ENCODE results near the gene KIAA1958. TPM values are rescaled to one million over a fixed set of nuclear protein-coding genes. Genes with fewer than 3 reads are reported as not detected.

Gene KIAA1958
- total and polyA plus RNA-seq, 5 donors: 0.66 to 4.4 (median 3.1) TPM

DNA sequence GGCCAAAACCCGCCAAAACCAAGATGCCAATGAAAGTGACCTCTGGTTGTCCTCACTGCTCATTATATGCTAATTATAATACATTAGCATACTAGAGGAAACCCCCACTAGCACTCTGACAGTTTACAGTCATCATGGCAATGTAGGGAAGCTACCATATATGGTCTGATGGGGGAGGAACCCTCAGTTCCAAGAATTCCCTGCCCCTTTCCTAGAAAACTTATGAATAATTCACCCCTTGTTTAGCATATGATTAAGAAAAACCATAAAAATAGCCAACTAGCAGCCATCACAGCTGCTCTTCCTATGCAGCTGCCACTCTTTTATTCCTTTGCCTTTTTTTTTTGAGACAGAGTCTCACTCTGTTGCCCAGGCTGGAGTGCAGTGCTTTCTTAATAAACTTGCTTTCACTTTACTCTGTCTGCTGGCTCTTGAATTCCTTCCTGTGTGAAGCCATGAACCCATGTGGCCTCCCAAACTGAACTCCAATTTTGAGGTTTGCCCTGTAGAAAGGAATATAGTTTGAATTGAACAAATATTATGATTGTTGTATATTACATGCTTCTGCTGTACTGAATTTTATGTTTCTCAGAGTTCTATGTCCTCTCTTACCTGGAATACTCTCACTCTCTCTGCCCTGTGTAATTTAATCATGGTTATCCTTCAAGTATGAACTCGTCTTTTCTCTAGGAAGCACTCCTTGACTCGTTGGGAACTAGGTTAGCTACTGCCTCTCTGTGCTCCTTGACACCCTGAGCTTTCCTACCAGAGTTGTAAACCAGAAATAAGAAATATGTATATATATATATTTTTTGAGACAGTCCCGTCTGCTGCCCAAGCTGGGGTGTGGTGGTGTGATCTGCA lies 59.8 kb downstream of the KIAA1958 start:
- H3K27ac ChIP-seq (ENCODE audit: low read length): no peak overlapping the region
- 70% methylated on average over 4 of the region's 4 CpGs for WGBS
- intact Hi-C loops (cut with DNase I): no loop called here

DNA sequence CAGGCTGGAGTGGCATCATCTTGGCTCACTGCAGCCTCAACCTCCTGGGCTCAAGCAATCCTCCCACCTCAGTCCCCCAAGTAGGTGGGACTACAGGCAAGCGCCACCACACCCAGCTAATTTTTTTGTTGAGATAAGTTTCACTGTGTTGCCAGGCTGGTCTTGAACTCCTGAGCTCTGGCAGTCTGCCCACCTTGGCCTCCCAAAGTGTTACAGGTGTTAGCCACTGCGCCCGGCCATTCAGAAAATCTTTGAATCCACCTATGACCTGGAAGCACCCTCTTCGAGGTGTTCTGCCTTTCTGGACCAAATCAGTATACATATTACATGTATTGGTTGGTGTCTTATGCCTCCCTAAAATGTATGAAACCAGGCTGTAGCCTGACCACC lies 61.4 kb downstream of the KIAA1958 start:
- no peak for ATAC-seq
- no peaks in the 10 kb centered on the region for H3K9me3 ChIP-seq (ENCODE audit: control insufficient read depth, low read length)
- intact Hi-C loops (cut with DNase I): no loop called here

More for the DNA sequence above, 59.8 kb downstream of the KIAA1958 start:
- no peak for ATAC-seq
- no peaks in the 10 kb centered on the region for H3K27me3 ChIP-seq (ENCODE audit: control insufficient read depth, insufficient read depth)
- H3K4me1 ChIP-seq (ENCODE audit: control insufficient read depth, insufficient read depth, low read length): no peaks in the 10 kb centered on the region
- no peaks in the 10 kb centered on the region for H3K9me3 ChIP-seq (ENCODE audit: control insufficient read depth, low read length)
- H3K4me3 ChIP-seq (ENCODE audit: low read length): no peak overlapping the region
- DNase-seq: no peak

DNA sequence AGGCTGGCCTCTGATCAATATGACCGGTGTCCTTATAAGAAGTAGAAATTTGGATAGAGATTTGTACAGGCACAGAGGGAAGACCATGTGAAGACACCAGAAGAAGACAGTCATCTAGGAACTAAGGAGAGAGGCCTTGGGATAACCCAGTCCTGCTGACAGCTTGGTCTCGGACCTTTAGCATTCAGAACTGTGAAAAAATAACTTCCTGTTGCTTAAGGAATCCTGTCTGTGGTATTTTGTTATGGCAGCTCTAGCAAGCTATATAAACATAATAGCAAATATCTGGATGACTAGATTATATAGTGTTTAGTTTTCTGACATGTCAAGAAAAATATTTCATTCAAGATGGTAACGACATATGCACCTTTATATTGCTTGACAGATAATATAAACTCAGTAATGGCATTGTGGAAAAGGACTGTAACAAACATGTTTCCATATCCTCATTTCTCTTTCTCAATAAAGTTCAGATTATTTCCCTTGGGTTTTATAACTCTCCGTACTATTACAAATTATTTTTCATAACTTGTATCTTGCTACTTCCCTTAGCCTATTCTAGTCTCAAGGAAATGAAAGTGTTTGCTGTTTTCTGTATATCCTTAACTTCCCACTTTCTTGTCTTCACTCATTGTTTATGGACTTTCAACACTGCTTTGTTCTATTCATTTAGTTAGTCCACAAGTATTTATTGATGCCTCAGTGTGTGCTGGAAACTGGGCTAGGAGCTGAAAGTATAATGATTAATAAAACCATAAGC lies 62.4 kb downstream of the KIAA1958 start:
- Histone ChIP-seq H3K4me1 (ENCODE audit: control insufficient read depth, insufficient read depth, low read length) (no peaks in the 10 kb centered on the region), H3K27ac (ENCODE audit: low read length) (no peak overlapping the region), H3K27me3 (ENCODE audit: control insufficient read depth, insufficient read depth) (no peaks in the 10 kb centered on the region), H3K4me3 (ENCODE audit: low read length) (no peak overlapping the region), H3K9me3 (ENCODE audit: control insufficient read depth, low read length) (no peaks in the 10 kb centered on the region)
- WGBS: 72% methylated on average over 4 of the region's 4 CpGs
- DNase-seq (no peak), ATAC-seq (no peak)
- intact Hi-C loops (cut with DNase I): no loop called here

More for the DNA sequence above, 61.4 kb downstream of the KIAA1958 start:
- 96% methylated on average over 4 of the region's 4 CpGs for WGBS
- Histone ChIP-seq H3K27me3 (ENCODE audit: control insufficient read depth, insufficient read depth) (no peaks in the 10 kb centered on the region), H3K4me3 (ENCODE audit: low read length) (no peak overlapping the region), H3K27ac (ENCODE audit: low read length) (no peak overlapping the region), H3K4me1 (ENCODE audit: control insufficient read depth, insufficient read depth, low read length) (no peaks in the 10 kb centered on the region)
- no peak for DNase-seq

DNA sequence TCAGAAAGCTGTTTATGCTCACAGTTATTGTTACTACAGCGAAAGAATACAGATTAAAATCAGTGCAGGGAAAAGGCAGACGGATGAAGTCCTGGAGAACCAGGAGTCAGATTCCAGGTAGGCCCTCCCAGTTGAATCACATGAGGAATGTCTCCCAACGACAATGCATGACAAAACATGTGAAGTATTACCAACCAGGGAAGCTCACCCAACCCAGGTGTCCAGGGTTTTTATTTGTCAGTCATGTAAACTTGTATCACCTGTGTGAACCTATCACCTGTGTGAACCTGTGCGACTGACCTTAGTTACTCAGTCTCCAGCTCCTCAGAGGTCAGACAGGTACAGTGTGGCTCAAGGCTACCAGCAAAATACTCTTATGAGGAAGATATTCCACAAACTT lies 63.9 kb downstream of the KIAA1958 start:
- Histone ChIP-seq H3K4me1 (ENCODE audit: control insufficient read depth, insufficient read depth, low read length) (no peaks in the 10 kb centered on the region), H3K27me3 (ENCODE audit: control insufficient read depth, insufficient read depth) (no peaks in the 10 kb centered on the region), H3K9me3 (ENCODE audit: control insufficient read depth, low read length) (no peaks in the 10 kb centered on the region), H3K4me3 (ENCODE audit: low read length) (no peak overlapping the region), H3K27ac (ENCODE audit: low read length) (no peak overlapping the region)
- intact Hi-C loops (cut with DNase I): no loop called here
- DNase-seq: no peak
- no peak for ATAC-seq
- WGBS: 92% methylated on average over 4 of the region's 4 CpGs

DNA sequence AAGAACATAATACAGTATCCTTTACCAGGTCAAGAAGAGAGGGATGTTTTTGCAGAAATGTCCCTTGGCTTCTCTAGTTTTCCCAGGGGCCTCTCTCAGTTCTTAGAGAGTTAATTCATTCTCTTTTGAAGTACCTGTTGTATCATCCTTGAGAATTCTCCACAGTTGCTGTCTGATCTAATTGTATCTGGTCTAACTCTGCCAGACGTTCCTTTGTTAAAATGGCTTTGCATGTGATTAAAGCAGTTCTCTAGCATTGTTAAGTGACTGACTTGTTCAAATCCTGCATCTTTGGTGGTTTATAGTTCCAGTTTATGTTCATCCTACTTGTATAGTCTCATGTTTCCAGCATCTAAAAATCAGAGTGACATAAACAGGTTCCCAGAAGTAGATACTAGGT lies 65.0 kb downstream of the KIAA1958 start:
- Histone ChIP-seq H3K4me3 (ENCODE audit: low read length) (no peak overlapping the region), H3K9me3 (ENCODE audit: control insufficient read depth, low read length) (no peaks in the 10 kb centered on the region), H3K27ac (ENCODE audit: low read length) (no peak overlapping the region), H3K27me3 (ENCODE audit: control insufficient read depth, insufficient read depth) (no peaks in the 10 kb centered on the region), H3K4me1 (ENCODE audit: control insufficient read depth, insufficient read depth, low read length) (no peaks in the 10 kb centered on the region)
- WGBS: 67% methylated on average over 1 of the region's 1 CpG
- ATAC-seq (no peak), DNase-seq (no peak)
- intact Hi-C loops (cut with DNase I): no loop called here

DNA sequence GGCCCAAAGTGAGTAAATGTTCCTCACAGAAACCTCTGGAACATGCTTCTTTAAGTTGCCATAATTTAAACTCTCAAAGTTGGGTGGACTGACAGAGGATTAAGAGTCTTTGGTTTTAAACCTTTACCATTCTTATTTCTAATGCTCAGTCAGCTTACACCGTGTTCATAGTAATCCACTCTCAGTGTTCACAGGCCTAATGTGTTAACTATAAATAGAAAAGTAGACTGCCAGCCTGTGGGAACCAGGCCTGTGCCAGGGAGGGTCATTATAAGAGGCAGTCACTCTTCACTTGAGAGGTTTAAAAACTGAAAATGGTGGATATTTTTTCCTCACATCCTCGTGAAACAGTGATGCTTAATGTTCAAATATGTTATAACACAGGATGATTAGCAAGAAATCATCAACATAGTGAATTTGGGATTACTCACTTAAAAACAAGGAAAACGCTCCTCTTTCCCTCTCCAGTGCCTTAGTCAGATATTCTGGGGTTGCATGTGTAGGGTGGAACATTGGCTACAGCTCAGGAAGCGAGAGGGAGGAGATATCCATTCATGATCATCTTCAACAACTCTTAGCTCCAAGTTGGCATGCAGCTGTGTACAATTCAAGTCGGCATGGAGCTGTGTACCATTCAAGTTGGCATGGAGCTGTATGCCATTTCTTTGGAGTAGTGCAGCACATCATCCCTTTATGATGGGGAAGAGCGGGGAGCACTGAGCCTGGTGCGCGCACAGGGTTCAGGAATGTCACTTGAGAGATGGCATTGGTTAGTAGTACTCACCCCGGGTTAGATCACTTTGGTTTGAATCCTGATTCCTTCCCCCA lies 65.8 kb downstream of the KIAA1958 start:
- H3K4me1 ChIP-seq (ENCODE audit: control insufficient read depth, insufficient read depth, low read length): no peaks in the 10 kb centered on the region
- intact Hi-C loops (cut with DNase I): no loop called here
- no peaks in the 10 kb centered on the region for H3K27me3 ChIP-seq (ENCODE audit: control insufficient read depth, insufficient read depth)
- DNase-seq (no peak), ATAC-seq (peak; percentile 59 to 77)
- H3K4me3 ChIP-seq (ENCODE audit: low read length): no peak overlapping the region
- H3K27ac ChIP-seq (ENCODE audit: low read length): no peak overlapping the region
- 76% methylated on average over 9 of the region's 9 CpGs for WGBS
- H3K9me3 ChIP-seq (ENCODE audit: control insufficient read depth, low read length): no peaks in the 10 kb centered on the region

DNA sequence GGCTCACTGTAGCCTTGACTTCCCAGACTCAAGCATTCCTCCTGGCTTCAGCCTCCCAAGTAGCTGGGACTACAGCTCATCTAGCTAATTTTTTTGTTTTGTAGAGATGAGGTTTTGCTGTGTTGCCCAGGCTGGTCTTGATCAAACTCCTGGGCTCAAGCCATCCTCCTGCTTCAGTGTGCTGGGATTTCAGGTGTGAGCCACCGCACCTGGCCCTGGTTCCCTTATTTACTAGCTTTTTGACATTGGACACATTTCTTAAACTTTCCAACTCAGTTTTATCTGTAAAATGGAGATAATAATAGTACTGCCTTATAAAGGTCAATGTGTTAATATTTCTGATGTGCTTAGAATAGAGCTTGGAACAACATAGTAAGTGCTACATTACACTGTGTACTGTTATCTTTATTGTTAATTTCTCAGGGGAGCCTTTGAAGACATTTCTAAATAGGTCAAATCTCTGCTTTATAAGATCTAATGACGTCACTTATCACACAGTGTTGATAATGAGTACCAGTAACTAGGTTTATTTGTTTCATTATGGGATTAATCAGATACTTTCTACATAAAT lies 66.7 kb downstream of the KIAA1958 start:
- 59% methylated on average over 2 of the region's 2 CpGs for WGBS
- Histone ChIP-seq H3K4me3 (ENCODE audit: low read length) (no peak overlapping the region), H3K4me1 (ENCODE audit: control insufficient read depth, insufficient read depth, low read length) (no peaks in the 10 kb centered on the region), H3K27ac (ENCODE audit: low read length) (no peak overlapping the region), H3K27me3 (ENCODE audit: control insufficient read depth, insufficient read depth) (no peaks in the 10 kb centered on the region), H3K9me3 (ENCODE audit: control insufficient read depth, low read length) (no peaks in the 10 kb centered on the region)
- DNase-seq (no peak), ATAC-seq (peak in 1 of 2 donors; percentile 29)
- intact Hi-C loops (cut with DNase I): no loop called here

DNA sequence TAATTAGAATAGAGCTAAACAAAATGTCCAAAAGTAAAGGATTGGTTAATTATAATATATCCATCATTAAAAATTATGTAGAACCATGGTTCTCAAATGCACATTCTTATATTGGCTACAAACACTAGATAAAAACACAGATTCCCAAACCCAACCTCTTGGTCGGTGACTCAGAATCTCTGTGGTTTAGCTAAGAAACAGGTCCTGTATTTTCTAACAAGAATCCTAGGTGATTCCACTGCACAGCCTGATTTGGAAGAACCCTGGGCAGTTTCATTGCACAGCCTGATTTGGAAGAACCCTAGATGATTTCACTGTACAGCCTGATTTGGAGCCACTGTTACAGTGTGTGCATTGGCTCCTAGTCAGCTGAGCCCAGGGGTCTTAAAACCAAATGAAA lies 67.9 kb downstream of the KIAA1958 start:
- H3K4me1 ChIP-seq (ENCODE audit: control insufficient read depth, insufficient read depth, low read length): no peaks in the 10 kb centered on the region
- intact Hi-C loops (cut with DNase I): no loop called here
- DNase-seq: no peak
- H3K27me3 ChIP-seq (ENCODE audit: control insufficient read depth, insufficient read depth): no peaks in the 10 kb centered on the region
- no peak overlapping the region for H3K4me3 ChIP-seq (ENCODE audit: low read length)
- H3K27ac ChIP-seq (ENCODE audit: low read length): no peak overlapping the region
- no peak for ATAC-seq
- 98% methylated on average over 1 of the region's 1 CpG for WGBS
- no peaks in the 10 kb centered on the region for H3K9me3 ChIP-seq (ENCODE audit: control insufficient read depth, low read length)

DNA sequence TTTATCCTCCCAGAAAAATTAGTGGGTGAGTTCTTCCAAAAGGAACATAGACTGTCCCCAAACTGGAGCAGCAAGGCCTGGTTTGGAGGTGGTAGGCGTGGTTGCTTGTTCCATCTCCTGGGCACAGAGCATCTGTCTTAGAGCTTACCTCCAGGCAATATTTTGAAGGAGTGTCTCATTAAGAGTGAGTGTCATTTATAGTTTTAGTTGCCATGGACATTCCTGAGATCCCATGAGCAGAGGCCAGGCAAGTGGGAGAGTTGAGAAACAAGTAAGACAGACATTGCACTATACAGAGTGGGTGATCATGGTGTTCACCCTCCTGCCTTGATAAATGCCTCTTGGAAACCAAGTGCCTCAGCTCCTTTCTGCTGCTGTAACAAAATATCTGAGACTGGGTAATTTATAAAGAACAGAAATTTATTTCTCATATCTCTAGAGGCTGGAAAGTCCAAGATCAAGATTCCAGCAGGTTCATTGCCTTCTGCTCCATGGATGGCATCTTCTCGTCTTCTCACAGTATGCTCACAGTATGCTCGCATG lies 68.5 kb downstream of the KIAA1958 start:
- intact Hi-C loops (cut with DNase I): no loop called here
- no peak for ATAC-seq
- Histone ChIP-seq H3K27ac (ENCODE audit: low read length) (no peak overlapping the region), H3K4me3 (ENCODE audit: low read length) (no peak overlapping the region), H3K4me1 (ENCODE audit: control insufficient read depth, insufficient read depth, low read length) (no peaks in the 10 kb centered on the region), H3K27me3 (ENCODE audit: control insufficient read depth, insufficient read depth) (no peaks in the 10 kb centered on the region), H3K9me3 (ENCODE audit: control insufficient read depth, low read length) (no peaks in the 10 kb centered on the region)
- 98% methylated on average over 3 of the region's 3 CpGs for WGBS
- DNase-seq: no peak

DNA sequence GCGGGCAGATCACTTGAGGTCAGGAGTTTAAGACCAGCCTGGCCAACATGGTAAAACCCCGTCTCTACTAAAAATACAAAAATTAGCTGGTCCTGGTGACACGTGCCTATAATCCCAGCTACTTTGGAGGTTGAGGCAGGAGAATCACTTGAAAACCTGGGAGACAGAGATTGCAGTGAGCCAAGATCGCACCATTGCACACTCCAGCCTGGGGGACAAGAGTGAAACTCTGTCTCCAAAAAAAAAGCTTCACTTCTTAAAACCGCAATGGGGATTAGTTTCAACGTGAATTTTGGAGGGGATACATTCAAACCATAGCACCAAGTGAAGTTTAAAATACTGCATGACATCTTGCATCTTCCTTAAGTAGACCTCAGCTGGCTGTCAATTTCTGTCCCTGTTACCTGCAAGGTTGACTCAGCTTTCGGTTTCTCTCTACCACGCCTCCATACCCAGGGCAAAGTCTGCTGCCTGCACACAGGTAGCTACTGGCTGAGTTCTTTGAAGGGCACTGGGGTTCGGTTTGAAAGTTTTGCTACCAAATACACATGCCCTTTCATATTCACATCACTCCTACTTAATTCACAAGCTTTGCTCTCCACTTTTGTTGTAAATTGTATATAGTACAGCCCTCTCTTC lies 69.3 kb downstream of the KIAA1958 start:
- Histone ChIP-seq H3K27me3 (ENCODE audit: control insufficient read depth, insufficient read depth) (no peaks in the 10 kb centered on the region), H3K4me1 (ENCODE audit: control insufficient read depth, insufficient read depth, low read length) (no peaks in the 10 kb centered on the region), H3K27ac (ENCODE audit: low read length) (no peak overlapping the region), H3K4me3 (ENCODE audit: low read length) (no peak overlapping the region), H3K9me3 (ENCODE audit: control insufficient read depth, low read length) (no peaks in the 10 kb centered on the region)
- DNase-seq (no peak), ATAC-seq (no peak)
- WGBS: 96% methylated on average over 9 of the region's 9 CpGs
- intact Hi-C loops (cut with DNase I): no loop called here

Measured in right cardiac atrium (tissue), 5 donors.